Hepatocyte (in vitro differentiated cells): ENCODE measurements around the gene CASP12. TPM values are rescaled to one million over a fixed set of nuclear protein-coding genes. Genes with fewer than 3 reads are reported as not detected.

Experiments
- DNase-seq: peaks from one replicate; pipeline ENCODE4 v3.0.0-alpha.2; 2016; ENCODE audit warnings: low spot score
- H2AFZ ChIP-seq: fragments of 200-600 bp; sonication (generic); 2 replicates; pipeline ENCODE4 v1.6.0; 2016; ENCODE audit warnings: antibody characterized with exemption, mild to moderate bottlenecking
- H3K27ac ChIP-seq: fragments of 200-600 bp; sonication (generic); 2 replicates; pipeline ENCODE4 v1.5.1; 2016; ENCODE audit warnings: mild to moderate bottlenecking
- H3K27me3 ChIP-seq: fragments of 200-600 bp; sonication (generic); 2 replicates; pipeline ENCODE4 v1.6.1; 2016
- H3K36me3 ChIP-seq: fragments of 200-600 bp; sonication (generic); replicated peaks from 2 replicates; pipeline ENCODE4 v1.5.1; 2016; ENCODE audit warnings: low read depth; ENCODE audit not compliant: insufficient read depth
- H3K4me1 ChIP-seq: fragments of 200-600 bp; sonication (generic); 2 replicates; pipeline ENCODE4 v1.5.1; 2016; ENCODE audit warnings: mild to moderate bottlenecking, moderate library complexity; ENCODE audit not compliant: insufficient read depth
- H3K4me2 ChIP-seq: fragments of 200-600 bp; sonication (generic); 2 replicates; pipeline ENCODE4 v1.6.0; 2016
- H3K4me3 ChIP-seq: fragments of 200-600 bp; sonication (generic); 2 replicates; pipeline ENCODE4 v1.5.1; 2016; ENCODE audit warnings: mild to moderate bottlenecking
- H3K79me2 ChIP-seq: fragments of 200-600 bp; sonication (generic); 2 replicates; pipeline ENCODE4 v1.6.0; 2017; ENCODE audit warnings: mild to moderate bottlenecking
- H3K9me2 ChIP-seq: fragments of 200-600 bp; sonication (generic); replicated peaks from 2 replicates; pipeline ENCODE4 v1.6.0; 2017; ENCODE audit warnings: mild to moderate bottlenecking; ENCODE audit not compliant: insufficient read depth
- H3K9me3 ChIP-seq: fragments of 200-600 bp; sonication (generic); 2 replicates; pipeline ENCODE4 v1.5.1; 2016; ENCODE audit warnings: low read depth, mild to moderate bottlenecking
- H4K20me1 ChIP-seq: fragments of 200-600 bp; sonication (generic); 2 replicates; pipeline ENCODE4 v1.6.0; 2016; ENCODE audit warnings: mild to moderate bottlenecking; ENCODE audit not compliant: insufficient read depth, poor library complexity, severe bottlenecking
- EZH2 ChIP-seq: fragments of 200-600 bp; sonication (generic); IDR thresholded peaks from 2 replicates; pipeline ENCODE4 v1.6.1; 2016; ENCODE audit warnings: antibody characterized with exemption, mild to moderate bottlenecking, borderline replicate concordance
- EZH2phosphoT487 ChIP-seq: fragments of 200-600 bp; sonication (generic); IDR thresholded peaks from one replicate; pipeline ENCODE4 v1.6.1; 2018; ENCODE audit warnings: antibody characterized with exemption, mild to moderate bottlenecking, low read depth, moderate library complexity; ENCODE audit not compliant: unreplicated experiment, severe bottlenecking
- WGBS: methylation state at CpG from one replicate; pipeline ENCODE4 v1.1.6; 2016; ENCODE audit warnings: low lambda C conversion rate; ENCODE audit errors: missing lambda C conversion rate; 5-methylcytosine and 5-hydroxymethylcytosine counted together
- polyA plus RNA-seq: library from polyadenylated mRNA; unstranded; fragments of >200 nt; fragmentation: Nextera tagmentation; extraction: Ambion mirVana; gene quantifications from 2 replicates; pipeline ENCODE4 v1.2.1, GENCODE V29; 2016
- total RNA-seq: library from RNA; depleted of rRNA; stranded (reverse); fragments of >200 nt; gene quantifications from 2 replicates; pipeline ENCODE4 v1.2.3, GENCODE V29; 2014
- TF ChIP-seq, protein P1 (sequence below): fragments of 200-600 bp; sonication (generic); IDR thresholded peaks from 2 replicates; pipeline ENCODE4 v1.5.1; 2016; ENCODE audit warnings: antibody characterized with exemption, mild to moderate bottlenecking; ENCODE audit not compliant: poor library complexity

CASP12 gene
- total and polyA plus RNA-seq, 2 experiments from 2014 or later: 0.13 to 0.42 TPM

DNA sequence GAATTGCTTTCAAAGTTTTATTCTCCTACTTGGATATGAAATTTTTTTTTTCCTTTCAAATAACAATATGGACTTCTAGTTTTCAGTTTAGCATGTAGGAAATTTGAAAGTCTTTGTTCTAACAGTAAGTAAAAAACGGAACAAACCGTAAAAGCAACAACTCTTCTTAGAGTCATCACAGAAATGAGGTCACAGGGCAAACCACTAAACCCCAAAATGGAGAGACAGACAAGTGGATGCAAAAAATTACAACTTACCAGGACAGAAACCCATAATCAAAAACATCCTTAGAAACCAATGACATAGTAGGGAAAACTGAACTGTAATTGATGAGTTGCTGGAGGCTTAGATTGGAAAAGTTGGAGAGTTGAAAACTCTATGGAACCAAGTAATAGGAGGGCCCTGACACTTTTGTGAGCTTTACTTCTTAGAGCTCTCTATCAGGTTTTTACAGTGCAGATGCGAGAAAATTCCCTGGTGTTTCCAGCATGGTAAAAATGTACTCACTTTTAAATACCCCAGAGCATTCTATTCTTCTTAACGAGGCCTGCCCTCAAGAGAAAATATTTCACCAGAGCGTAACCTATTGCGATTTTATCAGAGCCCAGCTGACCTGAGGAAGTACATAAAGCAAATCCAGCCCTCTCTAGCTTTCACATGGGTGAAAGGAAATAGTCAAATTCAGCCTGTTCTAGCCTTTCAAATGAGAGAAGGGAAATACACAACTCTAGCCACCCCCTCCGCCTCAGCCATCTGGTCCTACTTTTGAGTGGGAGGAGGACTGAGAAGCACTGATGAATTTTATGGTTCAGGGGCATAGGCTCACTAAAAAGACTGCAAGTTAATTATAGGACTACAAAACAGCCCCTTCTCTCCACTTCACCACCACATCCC lies 39.1 kb downstream of the CASP12 start:
- H3K27ac ChIP-seq: no peak overlapping the region

DNA sequence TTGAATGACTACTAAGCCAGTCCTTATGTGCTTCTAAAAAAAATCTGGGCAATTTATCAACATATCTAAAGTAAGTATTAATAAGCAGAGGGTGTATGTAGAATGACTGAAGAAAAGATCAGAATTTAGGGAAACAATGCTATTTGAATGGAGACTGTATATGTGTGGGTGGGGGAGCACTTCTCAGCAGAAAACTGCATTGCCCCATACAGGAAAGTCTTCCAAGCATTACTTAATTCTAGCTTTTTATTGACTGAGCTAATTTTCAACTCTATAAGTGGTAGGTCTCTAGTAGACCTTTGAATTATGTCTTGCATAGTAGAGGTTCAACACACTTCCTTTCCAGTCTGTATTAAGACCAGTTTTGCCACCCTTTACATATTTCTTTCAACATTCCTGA lies 41.7 kb downstream of the CASP12 start:
- H2AFZ ChIP-seq: no peak overlapping the region
- H4K20me1 ChIP-seq: no peaks in the 10 kb centered on the region
- H3K4me2 ChIP-seq: no peak overlapping the region
- no peaks in the 10 kb centered on the region for H3K4me1 ChIP-seq
- DNase-seq: no peak
- no peak overlapping the region for H3K4me3 ChIP-seq
- H3K9me2 ChIP-seq: no peaks in the 10 kb centered on the region
- no peaks in the 10 kb centered on the region for H3K79me2 ChIP-seq
- no peak overlapping the region for H3K27ac ChIP-seq
- H3K27me3 ChIP-seq: no peaks in the 10 kb centered on the region
- no peaks in the 10 kb centered on the region for H3K36me3 ChIP-seq
- no peaks in the 10 kb centered on the region for H3K9me3 ChIP-seq
- no peak for TF ChIP-seq EZH2phosphoT487
- TF ChIP-seq EZH2: no peak
- TF ChIP-seq, protein P1, sequence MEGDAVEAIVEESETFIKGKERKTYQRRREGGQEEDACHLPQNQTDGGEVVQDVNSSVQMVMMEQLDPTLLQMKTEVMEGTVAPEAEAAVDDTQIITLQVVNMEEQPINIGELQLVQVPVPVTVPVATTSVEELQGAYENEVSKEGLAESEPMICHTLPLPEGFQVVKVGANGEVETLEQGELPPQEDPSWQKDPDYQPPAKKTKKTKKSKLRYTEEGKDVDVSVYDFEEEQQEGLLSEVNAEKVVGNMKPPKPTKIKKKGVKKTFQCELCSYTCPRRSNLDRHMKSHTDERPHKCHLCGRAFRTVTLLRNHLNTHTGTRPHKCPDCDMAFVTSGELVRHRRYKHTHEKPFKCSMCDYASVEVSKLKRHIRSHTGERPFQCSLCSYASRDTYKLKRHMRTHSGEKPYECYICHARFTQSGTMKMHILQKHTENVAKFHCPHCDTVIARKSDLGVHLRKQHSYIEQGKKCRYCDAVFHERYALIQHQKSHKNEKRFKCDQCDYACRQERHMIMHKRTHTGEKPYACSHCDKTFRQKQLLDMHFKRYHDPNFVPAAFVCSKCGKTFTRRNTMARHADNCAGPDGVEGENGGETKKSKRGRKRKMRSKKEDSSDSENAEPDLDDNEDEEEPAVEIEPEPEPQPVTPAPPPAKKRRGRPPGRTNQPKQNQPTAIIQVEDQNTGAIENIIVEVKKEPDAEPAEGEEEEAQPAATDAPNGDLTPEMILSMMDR: no peak

More for the DNA sequence above, 39.1 kb downstream of the CASP12 start:
- no peaks in the 10 kb centered on the region for H3K27me3 ChIP-seq
- H3K9me2 ChIP-seq: no peaks in the 10 kb centered on the region
- DNase-seq: no peak
- H3K4me1 ChIP-seq: no peaks in the 10 kb centered on the region
- H3K36me3 ChIP-seq: no peaks in the 10 kb centered on the region
- no peak overlapping the region for H3K4me2 ChIP-seq
- TF ChIP-seq, protein P1: no peak
- no peak for TF ChIP-seq EZH2
- TF ChIP-seq EZH2phosphoT487: no peak
- no peak overlapping the region for H3K4me3 ChIP-seq
- 65% methylated on average over 7 of the region's 7 CpGs for WGBS
- H3K9me3 ChIP-seq: no peaks in the 10 kb centered on the region
- H4K20me1 ChIP-seq: no peaks in the 10 kb centered on the region
- no peaks in the 10 kb centered on the region for H3K79me2 ChIP-seq
- H2AFZ ChIP-seq: no peak overlapping the region

DNA sequence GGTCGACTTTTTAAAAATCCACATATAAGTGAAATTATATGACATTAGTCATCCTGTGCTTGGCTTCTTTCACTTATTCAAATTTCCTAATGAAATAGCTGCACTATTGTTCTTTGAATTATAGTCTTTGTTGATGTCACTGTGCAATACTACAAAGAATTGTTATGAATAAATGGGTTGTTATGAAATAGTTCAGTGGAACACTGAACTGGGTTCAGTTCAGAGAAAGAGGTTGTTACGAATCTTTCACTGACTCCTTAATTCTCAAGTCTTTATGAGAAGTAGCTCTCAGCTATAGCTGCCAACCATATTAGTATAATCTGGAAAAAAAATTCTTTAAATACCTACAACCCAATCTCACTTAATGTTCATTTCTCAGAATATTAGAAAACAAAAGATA lies 42.3 kb downstream of the CASP12 start:
- Histone ChIP-seq H4K20me1 (no peaks in the 10 kb centered on the region), H3K9me3 (no peaks in the 10 kb centered on the region), H3K79me2 (no peaks in the 10 kb centered on the region), H3K9me2 (no peaks in the 10 kb centered on the region), H3K4me2 (no peak overlapping the region), H3K27me3 (no peaks in the 10 kb centered on the region), H3K36me3 (no peaks in the 10 kb centered on the region), H3K27ac (no peak overlapping the region), H2AFZ (no peak overlapping the region), H3K4me1 (no peaks in the 10 kb centered on the region), H3K4me3 (no peak overlapping the region)
- 94% methylated on average over 2 of the region's 2 CpGs for WGBS
- DNase-seq: no peak
- TF ChIP-seq EZH2phosphoT487 (no peak), EZH2 (no peak)
- TF ChIP-seq, protein P1: no peak
